Natural killer cell (primary cell): ENCODE data around the gene C1QTNF12. TPM values are rescaled to one million over a fixed set of nuclear protein-coding genes. Genes with fewer than 3 reads are reported as not detected.
"Not testable (repeated sequence)": the region's sequence is repeated elsewhere in the genome, so short reads cannot be mapped to it uniquely, and the experiment has no call there.

Source experiments
- ATAC-seq, 3 donors: fragments of 150-1000 bp in 2 of 3; fragments of 200-7000 bp in 1 of 3; cut with Tn5 transposase; 1 replicate in 1 of 3; 2 replicates in 2 of 3; pipeline ENCODE4 v1.10.0; 2021; ENCODE audit warnings: mild to moderate bottlenecking in 2 of 3, moderate library complexity in 2 of 3
- DNase-seq, 2 donors: peaks; one replicate each; pipeline versions ENCODE4 v3.0.0 to v3.0.0-alpha.2; 2013 to 2021; ENCODE audit warnings: mixed read lengths in 1 of 2
- H3K27ac ChIP-seq: one replicate; pipeline ENCODE4 v1.5.1; 2013; ENCODE audit warnings: mild to moderate bottlenecking, low read length
- H3K27me3 ChIP-seq: one replicate; pipeline ENCODE4 v1.6.1; 2013; ENCODE audit warnings: low read length; ENCODE audit not compliant: control insufficient read depth, insufficient read depth
- H3K36me3 ChIP-seq: one replicate; pipeline ENCODE4 v1.6.1; 2013; ENCODE audit warnings: low read length; ENCODE audit not compliant: control insufficient read depth, insufficient read depth
- H3K4me1 ChIP-seq: one replicate; pipeline ENCODE4 v1.6.1; 2013; ENCODE audit warnings: low read length; ENCODE audit not compliant: control insufficient read depth, insufficient read depth
- H3K4me3 ChIP-seq: one replicate; pipeline ENCODE4 v1.5.1; 2013; ENCODE audit warnings: low read length
- H3K9me3 ChIP-seq: one replicate; pipeline ENCODE4 v1.6.1; 2013; ENCODE audit warnings: low read length; ENCODE audit not compliant: control insufficient read depth, insufficient read depth
- H3K27ac Mint-ChIP-seq, 2 donors: one replicate each; pipeline ENCODE4 v1.8.0; 2022; ENCODE audit warnings: mild to moderate bottlenecking in 2 of 2, mixed read lengths in 2 of 2, moderate library complexity in 1 of 2
- H3K27me3 Mint-ChIP-seq, 2 donors: one replicate each; pipeline ENCODE4 v1.8.0; 2022; ENCODE audit warnings: low read depth in 2 of 2, mixed read lengths in 2 of 2
- H3K36me3 Mint-ChIP-seq: one replicate; pipeline ENCODE4 v1.8.0; 2022; ENCODE audit warnings: mixed read lengths
- H3K4me1 Mint-ChIP-seq, 2 donors: one replicate each; pipeline ENCODE4 v1.8.0; 2022; ENCODE audit warnings: mixed read lengths in 2 of 2
- H3K4me3 Mint-ChIP-seq: one replicate; pipeline ENCODE4 v1.8.0; 2022; ENCODE audit warnings: mild to moderate bottlenecking, moderate library complexity, mixed read lengths
- H3K9me3 Mint-ChIP-seq, 2 donors: one replicate each; pipeline ENCODE4 v1.8.0; 2022; ENCODE audit warnings: mixed read lengths in 2 of 2
- WGBS: methylation state at CpG from one replicate; pipeline ENCODE4 v1.1.7; 2013; ENCODE audit warnings: missing lambda C conversion rate; ENCODE audit not compliant: insufficient coverage; 5-methylcytosine and 5-hydroxymethylcytosine counted together
- intact Hi-C: fragments of 100-400 bp; cut with micrococcal nuclease; formaldehyde crosslinking; loops from one replicate; pipeline ENCODE4 v1.14.2; 2022
- total RNA-seq, 4 donors: library from RNA; stranded (reverse); fragments of 120-200 nt in 1 of 4; gene quantifications; one replicate each; pipeline versions ENCODE4 v1.2.3 to v1.2.4, GENCODE V29; 2013 to 2022
- TF ChIP-seq, protein P1 (sequence below): fragments of 200-600 bp; IDR thresholded peaks from one replicate; pipeline ENCODE4 v1.8.0; 2022; ENCODE audit warnings: antibody characterized with exemption

C1QTNF12 gene
- total RNA-seq, 3 donors from 2014 or later (not counting 1 experiment from before 2014, with no cell fraction given), result 2.6 to 4.1 (median 4.1) TPM

DNA sequence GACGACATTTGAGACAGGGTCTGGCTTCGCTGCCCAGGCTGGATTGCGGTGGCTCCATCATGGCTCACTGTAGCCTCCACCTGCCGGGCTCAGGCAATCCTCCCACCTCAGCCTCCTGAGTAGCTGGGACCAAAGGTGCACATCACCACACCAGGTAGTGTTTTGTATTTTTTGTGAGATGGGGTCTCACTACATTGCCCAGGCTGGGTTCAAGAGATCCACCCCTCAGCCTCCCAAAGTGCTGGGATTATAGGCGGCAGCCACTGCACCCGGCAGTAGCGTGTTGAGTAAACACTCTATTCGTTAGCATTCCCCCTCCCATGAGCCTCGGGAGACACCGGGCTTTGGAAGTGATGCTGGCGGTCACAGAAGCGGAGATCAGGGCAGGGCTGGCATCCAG lies 6.8 kb upstream of the C1QTNF12 start:
- TF ChIP-seq, protein P1, sequence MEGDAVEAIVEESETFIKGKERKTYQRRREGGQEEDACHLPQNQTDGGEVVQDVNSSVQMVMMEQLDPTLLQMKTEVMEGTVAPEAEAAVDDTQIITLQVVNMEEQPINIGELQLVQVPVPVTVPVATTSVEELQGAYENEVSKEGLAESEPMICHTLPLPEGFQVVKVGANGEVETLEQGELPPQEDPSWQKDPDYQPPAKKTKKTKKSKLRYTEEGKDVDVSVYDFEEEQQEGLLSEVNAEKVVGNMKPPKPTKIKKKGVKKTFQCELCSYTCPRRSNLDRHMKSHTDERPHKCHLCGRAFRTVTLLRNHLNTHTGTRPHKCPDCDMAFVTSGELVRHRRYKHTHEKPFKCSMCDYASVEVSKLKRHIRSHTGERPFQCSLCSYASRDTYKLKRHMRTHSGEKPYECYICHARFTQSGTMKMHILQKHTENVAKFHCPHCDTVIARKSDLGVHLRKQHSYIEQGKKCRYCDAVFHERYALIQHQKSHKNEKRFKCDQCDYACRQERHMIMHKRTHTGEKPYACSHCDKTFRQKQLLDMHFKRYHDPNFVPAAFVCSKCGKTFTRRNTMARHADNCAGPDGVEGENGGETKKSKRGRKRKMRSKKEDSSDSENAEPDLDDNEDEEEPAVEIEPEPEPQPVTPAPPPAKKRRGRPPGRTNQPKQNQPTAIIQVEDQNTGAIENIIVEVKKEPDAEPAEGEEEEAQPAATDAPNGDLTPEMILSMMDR, result no peak
- intact Hi-C loops, result no loop called here
- H3K9me3 ChIP-seq, result no peaks in the 10 kb centered on the region

DNA sequence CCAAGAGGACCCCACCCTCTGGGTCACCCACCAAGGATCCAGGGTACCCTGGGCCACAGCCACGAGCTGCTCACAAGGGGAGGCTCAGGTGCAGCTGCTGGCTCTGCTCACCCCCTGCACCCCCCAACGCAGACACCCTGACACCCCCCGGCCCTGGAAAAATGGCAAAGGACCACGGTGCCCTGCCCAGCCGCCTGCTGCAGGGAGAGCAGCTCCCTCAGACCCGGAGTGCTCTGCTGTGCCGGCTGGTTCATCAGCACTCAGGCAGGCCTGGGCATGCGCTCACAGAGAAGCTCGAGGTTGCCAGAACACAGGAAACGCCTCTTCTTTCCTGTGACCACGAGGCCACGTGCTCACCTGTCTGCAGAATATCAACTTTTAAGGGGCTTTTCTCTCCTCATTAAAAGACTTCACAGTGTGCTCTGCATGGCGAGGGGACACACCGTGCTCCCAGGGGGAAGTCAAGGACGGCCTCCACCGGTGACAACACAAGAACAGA lies 4.3 kb upstream of the C1QTNF12 start:
- no peak overlapping the region for H3K4me3 Mint-ChIP-seq
- H3K27ac ChIP-seq, result peak overlapping the region; percentile 26
- H3K4me3 ChIP-seq, result no peak overlapping the region
- intact Hi-C loops, result loop anchor here (1.0 kb wide), 1 partner anchor 129 kb away; no protein-coding TSS in a partner anchor
- peaks cover 7 to 11% of the 10 kb centered on the region in 2 donors for H3K4me1 Mint-ChIP-seq
- WGBS, result 52% methylated on average over 16 of the region's 16 CpGs
- no peaks in the 10 kb centered on the region for H3K9me3 Mint-ChIP-seq
- peak overlapping the region; percentile 69 to 82 for H3K27ac Mint-ChIP-seq
- no peaks in the 10 kb centered on the region for H3K27me3 Mint-ChIP-seq
- peaks cover 21% of the 10 kb centered on the region for H3K36me3 ChIP-seq
- peaks cover 6% of the 10 kb centered on the region for H3K27me3 ChIP-seq
- TF ChIP-seq, protein P1, result no peak
- no peaks in the 10 kb centered on the region for H3K36me3 Mint-ChIP-seq
- DNase-seq (peak in 1 of 2 donors; percentile 90), ATAC-seq (peak; percentile 73 to 79 (median 75))
- no peaks in the 10 kb centered on the region for H3K9me3 ChIP-seq
- peaks cover 19% of the 10 kb centered on the region for H3K4me1 ChIP-seq

More for the DNA sequence above, 6.8 kb upstream of the C1QTNF12 start:
- peaks cover 32% of the 10 kb centered on the region for H3K36me3 ChIP-seq
- WGBS, result over 99% methylated on average over 12 of the region's 12 CpGs
- DNase-seq, result no peak
- Mint-ChIP-seq H3K9me3 (no peaks in the 10 kb centered on the region), H3K27me3 (no peaks in the 10 kb centered on the region), H3K4me3 (no peak overlapping the region), H3K36me3 (no peaks in the 10 kb centered on the region), H3K4me1 (peaks cover 7 to 21% of the 10 kb centered on the region in 2 donors), H3K27ac (peak overlapping the region; percentile 42 to 78)
- no peak for ATAC-seq
- no peak overlapping the region for H3K4me3 ChIP-seq
- H3K4me1 ChIP-seq, result peaks cover 19% of the 10 kb centered on the region
- H3K27ac ChIP-seq, result no peak overlapping the region
- no peaks in the 10 kb centered on the region for H3K27me3 ChIP-seq

DNA sequence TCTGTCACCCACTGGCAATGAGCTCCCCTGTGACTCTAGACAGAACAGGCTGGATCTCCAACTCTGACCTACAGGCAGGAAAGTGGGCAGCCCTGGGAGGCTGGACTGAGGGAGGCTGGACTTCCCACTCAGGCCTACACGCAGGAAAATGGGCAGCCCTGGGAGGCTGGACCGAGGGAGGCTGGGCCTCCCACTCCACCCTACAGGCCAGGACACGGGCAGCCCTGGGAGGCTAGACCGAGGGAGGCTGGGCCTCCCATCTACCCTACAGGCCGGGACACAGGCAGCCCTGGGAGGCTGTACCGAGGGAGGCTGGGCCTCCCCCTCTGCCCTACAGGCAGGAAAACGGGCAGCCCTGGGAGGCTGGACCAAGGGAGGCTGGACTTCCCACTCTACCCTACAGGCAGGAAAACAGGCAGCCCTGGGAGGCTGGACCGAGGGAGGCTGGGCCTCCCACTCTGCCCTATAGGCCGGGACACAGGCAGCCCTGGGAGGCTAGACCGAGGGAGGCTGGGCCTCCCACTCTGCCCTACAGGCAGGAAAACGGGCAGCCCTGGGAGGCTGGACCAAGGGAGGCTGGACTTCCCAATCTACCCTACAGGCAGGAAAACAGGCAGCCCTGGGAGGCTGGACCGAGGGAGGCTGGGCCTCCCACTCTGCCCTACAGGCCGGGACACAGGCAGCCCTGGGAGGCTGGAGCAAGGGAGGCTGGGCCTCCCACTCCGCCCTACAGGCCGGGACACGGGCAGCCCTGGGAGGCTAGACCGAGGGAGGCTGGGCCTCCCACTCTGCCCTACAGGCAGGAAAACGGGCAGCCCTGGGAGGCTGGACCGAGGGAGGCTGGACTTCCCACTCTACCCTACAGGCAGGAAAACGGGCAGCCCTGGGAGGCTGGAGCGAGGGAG lies 1.7 kb upstream of the C1QTNF12 start:
- H3K4me3 Mint-ChIP-seq, intact Hi-C loops, H3K9me3 Mint-ChIP-seq, H3K27me3 Mint-ChIP-seq, H3K36me3 ChIP-seq, H3K4me3 ChIP-seq, H3K27ac ChIP-seq, DNase-seq, H3K9me3 ChIP-seq, H3K36me3 Mint-ChIP-seq, ATAC-seq: not testable (repeated sequence)
- WGBS, result 90% methylated on average over 11 of the region's 21 CpGs
- H3K4me1 ChIP-seq, result peaks cover 19% of the 10 kb centered on the region
- peaks cover 7 to 11% of the 10 kb centered on the region in 2 donors for H3K4me1 Mint-ChIP-seq
- peak overlapping the region in 1 of 2 donors; percentile 40 for H3K27ac Mint-ChIP-seq
- peaks cover 13% of the 10 kb centered on the region for H3K27me3 ChIP-seq

DNA sequence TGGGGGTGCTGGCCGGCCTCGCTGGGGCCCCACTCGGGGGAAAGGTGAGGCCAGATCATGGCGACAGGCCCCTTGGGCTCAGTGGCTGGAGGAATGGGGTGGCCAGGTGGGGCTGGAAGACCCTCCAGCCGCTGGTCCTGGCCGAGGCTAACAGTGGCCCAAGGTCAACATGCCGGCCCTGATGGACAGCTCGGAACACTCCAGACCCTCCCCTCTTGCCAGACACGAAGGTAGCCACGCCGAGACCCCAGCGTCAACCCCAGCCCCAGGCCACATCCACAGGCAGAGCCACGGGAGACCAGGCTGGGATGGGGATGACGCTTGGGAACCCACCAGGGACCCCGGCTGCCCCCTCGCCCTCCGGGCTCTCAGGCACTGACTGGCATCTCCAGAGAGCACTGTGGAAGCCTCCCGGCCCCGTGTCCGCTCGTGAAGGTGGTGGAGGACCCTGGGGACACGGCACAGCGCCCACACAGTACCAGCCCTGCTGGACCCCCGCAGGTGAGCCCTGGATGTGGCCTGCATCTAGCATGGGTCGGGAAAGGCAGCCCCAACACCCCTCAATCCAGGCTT lies 905 bp upstream of the C1QTNF12 start:
- peaks cover 13% of the 10 kb centered on the region for H3K27me3 ChIP-seq
- Mint-ChIP-seq H3K27me3 (no peaks in the 10 kb centered on the region), H3K9me3 (no peaks in the 10 kb centered on the region), H3K4me1 (peaks cover 0 to 11% of the 10 kb centered on the region in 2 donors), H3K27ac (peak overlapping the region in 1 of 2 donors; percentile 40), H3K4me3 (no peak overlapping the region), H3K36me3 (no peaks in the 10 kb centered on the region)
- H3K27ac ChIP-seq, result no peak overlapping the region
- no peaks in the 10 kb centered on the region for H3K36me3 ChIP-seq
- TF ChIP-seq, protein P1, result no peak
- intact Hi-C loops, result no loop called here
- WGBS, result 77% methylated on average over 25 of the region's 25 CpGs
- no peaks in the 10 kb centered on the region for H3K9me3 ChIP-seq
- ATAC-seq (no peak), DNase-seq (no peak)
- H3K4me3 ChIP-seq, result no peak overlapping the region
- peaks cover 19% of the 10 kb centered on the region for H3K4me1 ChIP-seq
